ENCODE data around the gene FLACC1.

Gene FLACC1

GRCh38 chr2:201260302-201260800 lies 96.8 kb downstream of the FLACC1 start, which contains the start of gene CASP8:
Gene CASP8 (plus strand): TSS chr2:201260536. CDS start chr2:201266487, 5,951 bp downstream.
- H3K4me3 ChIP-seq (ENCODE audit: low read length), result peak within 1 kb of the TSS; percentile 90

DNA sequence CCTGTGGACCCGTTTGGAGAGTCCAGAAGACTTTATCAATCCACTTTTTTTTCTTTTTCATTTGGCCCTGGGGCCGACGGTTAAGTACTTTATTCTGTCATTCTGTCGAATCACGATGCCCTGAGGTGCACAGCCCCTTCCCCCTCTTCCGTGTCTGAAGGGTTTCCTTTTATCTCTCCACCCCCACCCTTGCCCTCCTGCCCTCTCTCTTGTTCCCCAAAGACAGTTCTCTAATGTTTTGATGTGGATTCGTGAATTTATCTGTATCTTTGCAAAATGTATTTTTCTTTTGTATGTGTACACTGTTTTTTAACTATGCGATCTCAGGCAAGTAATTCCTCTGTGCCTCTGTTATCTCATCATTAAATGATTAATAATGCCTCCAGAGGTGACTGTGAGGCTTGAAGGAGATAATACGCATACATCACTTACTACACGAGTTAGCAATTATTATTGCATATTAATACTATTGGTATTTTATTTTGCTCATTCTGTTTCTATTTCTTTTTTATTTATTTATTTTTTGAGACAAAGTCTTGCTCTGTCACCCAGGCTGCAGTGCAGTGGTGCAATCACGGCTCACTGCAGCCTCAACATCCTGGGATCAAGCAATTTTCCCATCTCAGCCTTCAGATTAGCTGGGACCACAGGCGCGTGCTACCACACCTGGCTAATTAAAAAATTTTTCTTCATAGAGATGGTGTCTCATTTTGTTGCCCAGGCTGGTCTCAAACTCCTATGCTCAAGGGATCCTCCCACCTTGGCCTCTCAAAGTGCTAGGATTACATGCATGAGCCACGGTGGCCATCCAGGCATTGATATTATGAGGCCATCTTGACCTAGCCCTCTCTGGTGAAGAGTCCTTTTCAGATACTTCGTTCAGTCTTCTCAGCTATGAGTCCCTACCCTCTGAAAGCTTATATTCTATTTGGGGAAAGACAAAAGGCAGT lies 98.2 kb downstream of the FLACC1 start:
- no peak for DNase-seq (ENCODE audit: low read depth)
- peak overlapping the region; percentile 90 for H3K4me3 ChIP-seq (ENCODE audit: low read length)
- TF ChIP-seq, protein P1, sequence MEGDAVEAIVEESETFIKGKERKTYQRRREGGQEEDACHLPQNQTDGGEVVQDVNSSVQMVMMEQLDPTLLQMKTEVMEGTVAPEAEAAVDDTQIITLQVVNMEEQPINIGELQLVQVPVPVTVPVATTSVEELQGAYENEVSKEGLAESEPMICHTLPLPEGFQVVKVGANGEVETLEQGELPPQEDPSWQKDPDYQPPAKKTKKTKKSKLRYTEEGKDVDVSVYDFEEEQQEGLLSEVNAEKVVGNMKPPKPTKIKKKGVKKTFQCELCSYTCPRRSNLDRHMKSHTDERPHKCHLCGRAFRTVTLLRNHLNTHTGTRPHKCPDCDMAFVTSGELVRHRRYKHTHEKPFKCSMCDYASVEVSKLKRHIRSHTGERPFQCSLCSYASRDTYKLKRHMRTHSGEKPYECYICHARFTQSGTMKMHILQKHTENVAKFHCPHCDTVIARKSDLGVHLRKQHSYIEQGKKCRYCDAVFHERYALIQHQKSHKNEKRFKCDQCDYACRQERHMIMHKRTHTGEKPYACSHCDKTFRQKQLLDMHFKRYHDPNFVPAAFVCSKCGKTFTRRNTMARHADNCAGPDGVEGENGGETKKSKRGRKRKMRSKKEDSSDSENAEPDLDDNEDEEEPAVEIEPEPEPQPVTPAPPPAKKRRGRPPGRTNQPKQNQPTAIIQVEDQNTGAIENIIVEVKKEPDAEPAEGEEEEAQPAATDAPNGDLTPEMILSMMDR (conservative IDR thresholded peaks at IDR 0.05; ENCODE audit: low read length), result no peak; the same call in 1 of the 2 replicates

More at GRCh38 chr2:201260302-201260800, 96.8 kb downstream of the FLACC1 start, which contains the start of gene CASP8:
- DNase-seq (ENCODE audit: low read depth), result peak; percentile 54
- TF ChIP-seq, protein P1 (conservative IDR thresholded peaks at IDR 0.05; ENCODE audit: low read length), result no peak

GRCh38 chr2:201257956-201258665 lies 99.0 kb downstream of the FLACC1 start:
- DNase-seq (ENCODE audit: low read depth), result peak; percentile 76
- TF ChIP-seq, protein P1 (conservative IDR thresholded peaks at IDR 0.05; ENCODE audit: low read length), result peak; percentile 42; the same call in 1 of the 2 replicates
- H3K4me3 ChIP-seq (ENCODE audit: low read length), result peak overlapping the region; percentile 90

GRCh38 chr2:201257381-201257955 lies 99.7 kb downstream of the FLACC1 start:
- no peak for DNase-seq (ENCODE audit: low read depth)
- TF ChIP-seq, protein P1 (conservative IDR thresholded peaks at IDR 0.05; ENCODE audit: low read length), result no peak
- peak overlapping the region; percentile 90 for H3K4me3 ChIP-seq (ENCODE audit: low read length)

GRCh38 chr2:201256082-201256481 lies 101.1 kb downstream of the FLACC1 start:
- DNase-seq (ENCODE audit: low read depth), result no peak
- no peak overlapping the region for H3K4me3 ChIP-seq (ENCODE audit: low read length)

GRCh38 chr2:201255408-201256033 lies 101.6 kb downstream of the FLACC1 start:
- TF ChIP-seq, protein P1 (conservative IDR thresholded peaks at IDR 0.05; ENCODE audit: low read length), result no peak
- H3K4me3 ChIP-seq (ENCODE audit: low read length), result no peak overlapping the region
- DNase-seq (ENCODE audit: low read depth), result no peak

More at GRCh38 chr2:201256082-201256481, 101.1 kb downstream of the FLACC1 start:
- TF ChIP-seq, protein P1 (conservative IDR thresholded peaks at IDR 0.05; ENCODE audit: low read length), result no peak

All from AG10803 (cell line).